ENCODE results near the gene TENM3.
"Not testable (repeated sequence)": the region's sequence is repeated elsewhere in the genome, so short reads cannot be mapped to it uniquely, and the experiment has no call there.

TENM3 gene

GRCh38 chr4:182344968-182345367, 101.8 kb downstream of the TENM3 start:
- DNase-seq, result no peak

- no peak for DNase-seq
Observed at GRCh38 chr4:182346250-182346649, 103.0 kb downstream of the TENM3 start.

- DNase-seq, result no peak
Observed at GRCh38 chr4:182346675-182347375, 103.6 kb downstream of the TENM3 start.

- no peak for DNase-seq
Observed at GRCh38 chr4:182348779-182349326, 105.7 kb downstream of the TENM3 start.

GRCh38 chr4:182350041-182350440, 106.8 kb downstream of the TENM3 start:
- no peak for DNase-seq

- no peak for DNase-seq
Observed at GRCh38 chr4:182351485-182351884, 108.3 kb downstream of the TENM3 start.

GRCh38 chr4:182354106-182354505, 110.9 kb downstream of the TENM3 start:
- DNase-seq, result no peak

GRCh38 chr4:182354867-182355266, 111.7 kb downstream of the TENM3 start:
- DNase-seq, result no peak

- DNase-seq, result no peak
Observed at GRCh38 chr4:182367153-182367552, 124.0 kb downstream of the TENM3 start.

GRCh38 chr4:182369211-182369610, 126.0 kb downstream of the TENM3 start:
- no peak for DNase-seq

- no peak for DNase-seq
Observed at GRCh38 chr4:182370491-182370890, 127.3 kb downstream of the TENM3 start.

- no peak for DNase-seq
Observed at GRCh38 chr4:182380771-182381181, 137.6 kb downstream of the TENM3 start.

- no peak for DNase-seq
Observed at GRCh38 chr4:182382941-182383340, 139.7 kb downstream of the TENM3 start.

GRCh38 chr4:182384631-182385091, 141.5 kb downstream of the TENM3 start:
- no peak for DNase-seq

GRCh38 chr4:182385897-182386296, 142.7 kb downstream of the TENM3 start:
- no peak for DNase-seq

GRCh38 chr4:182386576-182386975, 143.4 kb downstream of the TENM3 start:
- DNase-seq, result not testable (repeated sequence)

GRCh38 chr4:182391111-182391684, 148.0 kb downstream of the TENM3 start:
- DNase-seq, result no peak

GRCh38 chr4:182394181-182394580, 151.0 kb downstream of the TENM3 start:
- no peak for DNase-seq

- no peak for DNase-seq
Observed at GRCh38 chr4:182400081-182400480, 156.9 kb downstream of the TENM3 start.

GRCh38 chr4:182400790-182401189, 157.6 kb downstream of the TENM3 start:
- DNase-seq, result no peak

- no peak for DNase-seq
Observed at GRCh38 chr4:182404376-182404775, 161.2 kb downstream of the TENM3 start.

GRCh38 chr4:182405087-182405486, 161.9 kb downstream of the TENM3 start:
- no peak for DNase-seq

GRCh38 chr4:182409271-182409670, 166.1 kb downstream of the TENM3 start:
- no peak for DNase-seq

GRCh38 chr4:182411391-182411790, 168.2 kb downstream of the TENM3 start:
- DNase-seq, result no peak
